Measurements from ENCODE around the gene FAM13C. TPM values are rescaled to one million over a fixed set of nuclear protein-coding genes. Genes with fewer than 3 reads are reported as not detected.

The FAM13C gene
- total RNA-seq, 2 donors from 2014 or later, result 5.4 to 9.6 TPM

GRCh38 chr10:59376846-59377245 is 14.5 kb upstream of the FAM13C start:
- Histone ChIP-seq H3K4me3 (no peak overlapping the region), H3K27me3 (no peaks in the 10 kb centered on the region), H3K36me3 (replicated peaks in 1 of 2; ENCODE audit: insufficient read depth in 1 of 2, low read depth in 2 of 2) (no peaks in the 10 kb centered on the region), H3K27ac (no peak overlapping the region), H3K9me3 (no peaks in the 10 kb centered on the region), H3K4me1 (no peaks in the 10 kb centered on the region)
- intact Hi-C loops (cut with DNase I), result no loop called here
- TF ChIP-seq POLR2A (IDR thresholded peaks at IDR 0.05) (no peak), CTCF (IDR thresholded peaks at IDR 0.05) (no peak)
- DNase-seq (no peak), ATAC-seq (no peak)
- 55 to 65% methylated on average over 3 of the region's 3 CpGs for WGBS, 2 donors

GRCh38 chr10:59375990-59376389 is 13.6 kb upstream of the FAM13C start:
- DNase-seq, result no peak
- Histone ChIP-seq H3K36me3 (replicated peaks in 1 of 2; ENCODE audit: insufficient read depth in 1 of 2, low read depth in 2 of 2) (no peaks in the 10 kb centered on the region), H3K27me3 (no peaks in the 10 kb centered on the region), H3K9me3 (no peaks in the 10 kb centered on the region), H3K4me3 (no peak overlapping the region), H3K4me1 (no peaks in the 10 kb centered on the region), H3K27ac (no peak overlapping the region)
- no peak for ATAC-seq
- no peak for TF ChIP-seq CTCF (IDR thresholded peaks at IDR 0.05)
- TF ChIP-seq POLR2A (IDR thresholded peaks at IDR 0.05), result no peak
- intact Hi-C loops (cut with DNase I), result no loop called here
- 60 to 62% methylated on average over 3 of the region's 3 CpGs for WGBS, 2 donors

- ATAC-seq (no peak), DNase-seq (no peak)
- TF ChIP-seq POLR2A (IDR thresholded peaks at IDR 0.05), result no peak
- no peak for TF ChIP-seq CTCF (IDR thresholded peaks at IDR 0.05)
- intact Hi-C loops (cut with DNase I), result no loop called here
- no peak overlapping the region for H3K27ac ChIP-seq
- H3K4me3 ChIP-seq, result no peak overlapping the region
- H3K27me3 ChIP-seq, result no peaks in the 10 kb centered on the region
- H3K36me3 ChIP-seq (replicated peaks in 1 of 2; ENCODE audit: insufficient read depth in 1 of 2, low read depth in 2 of 2), result no peaks in the 10 kb centered on the region
- no peaks in the 10 kb centered on the region for H3K4me1 ChIP-seq
- H3K9me3 ChIP-seq, result no peaks in the 10 kb centered on the region
Observed at GRCh38 chr10:59374916-59375315, 12.6 kb upstream of the FAM13C start.

GRCh38 chr10:59373071-59373470 is 10.7 kb upstream of the FAM13C start:
- Histone ChIP-seq H3K9me3 (no peaks in the 10 kb centered on the region), H3K27ac (no peak overlapping the region), H3K27me3 (no peaks in the 10 kb centered on the region), H3K4me3 (no peak overlapping the region), H3K36me3 (replicated peaks in 1 of 2; ENCODE audit: insufficient read depth in 1 of 2, low read depth in 2 of 2) (no peaks in the 10 kb centered on the region), H3K4me1 (no peaks in the 10 kb centered on the region)
- ATAC-seq (no peak), DNase-seq (no peak)
- intact Hi-C loops (cut with DNase I), result no loop called here
- WGBS, 2 donors, result 87% methylated on average over 3 of the region's 3 CpGs
- TF ChIP-seq CTCF (IDR thresholded peaks at IDR 0.05) (no peak), POLR2A (IDR thresholded peaks at IDR 0.05) (no peak)

- H3K27me3 ChIP-seq, result no peaks in the 10 kb centered on the region
- DNase-seq, result no peak
- no peak for TF ChIP-seq POLR2A (IDR thresholded peaks at IDR 0.05)
- H3K9me3 ChIP-seq, result no peaks in the 10 kb centered on the region
- no peaks in the 10 kb centered on the region for H3K4me1 ChIP-seq
- H3K36me3 ChIP-seq (replicated peaks in 1 of 2; ENCODE audit: insufficient read depth in 1 of 2, low read depth in 2 of 2), result no peaks in the 10 kb centered on the region
- WGBS, 2 donors, result 60 to 75% methylated on average over 1 of the region's 1 CpG
- H3K27ac ChIP-seq, result no peak overlapping the region
- intact Hi-C loops (cut with DNase I), result no loop called here
- ATAC-seq, result no peak
- no peak overlapping the region for H3K4me3 ChIP-seq
Observed at GRCh38 chr10:59372543-59372942, 10.2 kb upstream of the FAM13C start.
